Hepatocyte (in vitro differentiated cells): Measurements from ENCODE around the gene RALGAPA2. TPM values are rescaled to one million over a fixed set of nuclear protein-coding genes. Genes with fewer than 3 reads are reported as not detected.

Experiments used
- DNase-seq: peaks from one replicate; pipeline ENCODE4 v3.0.0-alpha.2; 2016; ENCODE audit warnings: low spot score
- H2AFZ ChIP-seq: fragments of 200-600 bp; sonication (generic); 2 replicates; pipeline ENCODE4 v1.6.0; 2016; ENCODE audit warnings: antibody characterized with exemption, mild to moderate bottlenecking
- H3K27ac ChIP-seq: fragments of 200-600 bp; sonication (generic); 2 replicates; pipeline ENCODE4 v1.5.1; 2016; ENCODE audit warnings: mild to moderate bottlenecking
- H3K27me3 ChIP-seq: fragments of 200-600 bp; sonication (generic); 2 replicates; pipeline ENCODE4 v1.6.1; 2016
- H3K36me3 ChIP-seq: fragments of 200-600 bp; sonication (generic); replicated peaks from 2 replicates; pipeline ENCODE4 v1.5.1; 2016; ENCODE audit warnings: low read depth; ENCODE audit not compliant: insufficient read depth
- H3K4me1 ChIP-seq: fragments of 200-600 bp; sonication (generic); 2 replicates; pipeline ENCODE4 v1.5.1; 2016; ENCODE audit warnings: mild to moderate bottlenecking, moderate library complexity; ENCODE audit not compliant: insufficient read depth
- H3K4me2 ChIP-seq: fragments of 200-600 bp; sonication (generic); 2 replicates; pipeline ENCODE4 v1.6.0; 2016
- H3K4me3 ChIP-seq: fragments of 200-600 bp; sonication (generic); 2 replicates; pipeline ENCODE4 v1.5.1; 2016; ENCODE audit warnings: mild to moderate bottlenecking
- H3K79me2 ChIP-seq: fragments of 200-600 bp; sonication (generic); 2 replicates; pipeline ENCODE4 v1.6.0; 2017; ENCODE audit warnings: mild to moderate bottlenecking
- H3K9me2 ChIP-seq: fragments of 200-600 bp; sonication (generic); replicated peaks from 2 replicates; pipeline ENCODE4 v1.6.0; 2017; ENCODE audit warnings: mild to moderate bottlenecking; ENCODE audit not compliant: insufficient read depth
- H3K9me3 ChIP-seq: fragments of 200-600 bp; sonication (generic); 2 replicates; pipeline ENCODE4 v1.5.1; 2016; ENCODE audit warnings: low read depth, mild to moderate bottlenecking
- H4K20me1 ChIP-seq: fragments of 200-600 bp; sonication (generic); 2 replicates; pipeline ENCODE4 v1.6.0; 2016; ENCODE audit warnings: mild to moderate bottlenecking; ENCODE audit not compliant: insufficient read depth, poor library complexity, severe bottlenecking
- EZH2 ChIP-seq: fragments of 200-600 bp; sonication (generic); IDR thresholded peaks from 2 replicates; pipeline ENCODE4 v1.6.1; 2016; ENCODE audit warnings: antibody characterized with exemption, mild to moderate bottlenecking, borderline replicate concordance
- EZH2phosphoT487 ChIP-seq: fragments of 200-600 bp; sonication (generic); IDR thresholded peaks from one replicate; pipeline ENCODE4 v1.6.1; 2018; ENCODE audit warnings: antibody characterized with exemption, mild to moderate bottlenecking, low read depth, moderate library complexity; ENCODE audit not compliant: unreplicated experiment, severe bottlenecking
- WGBS: methylation state at CpG from one replicate; pipeline ENCODE4 v1.1.6; 2016; ENCODE audit warnings: low lambda C conversion rate; ENCODE audit errors: missing lambda C conversion rate; 5-methylcytosine and 5-hydroxymethylcytosine counted together
- polyA plus RNA-seq: library from polyadenylated mRNA; unstranded; fragments of >200 nt; fragmentation: Nextera tagmentation; extraction: Ambion mirVana; gene quantifications from 2 replicates; pipeline ENCODE4 v1.2.1, GENCODE V29; 2016
- total RNA-seq: library from RNA; depleted of rRNA; stranded (reverse); fragments of >200 nt; gene quantifications from 2 replicates; pipeline ENCODE4 v1.2.3, GENCODE V29; 2014
- TF ChIP-seq, protein P1 (sequence below): fragments of 200-600 bp; sonication (generic); IDR thresholded peaks from 2 replicates; pipeline ENCODE4 v1.5.1; 2016; ENCODE audit warnings: antibody characterized with exemption, mild to moderate bottlenecking; ENCODE audit not compliant: poor library complexity

Gene RALGAPA2
- total and polyA plus RNA-seq, 2 experiments from 2014 or later: 16.8 to 35.3 TPM

DNA sequence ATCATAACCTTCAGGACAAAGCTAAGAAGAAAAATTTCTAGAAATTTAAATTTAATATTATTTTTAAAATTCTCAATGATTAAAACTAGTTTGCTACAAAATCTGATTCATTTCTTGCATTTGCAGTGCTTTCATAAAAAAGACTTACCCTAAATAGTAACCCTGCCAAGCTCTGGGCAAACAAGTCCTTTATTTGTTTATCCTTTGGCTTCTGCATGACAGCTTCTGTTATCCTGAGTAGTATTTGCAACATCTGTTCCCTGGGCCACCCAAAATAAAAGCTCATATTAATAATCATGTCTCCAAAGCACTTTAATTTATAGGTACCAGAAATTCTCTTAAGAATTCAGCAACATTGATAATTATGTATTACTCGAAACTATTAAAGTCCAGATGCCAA is 101.3 kb downstream of the RALGAPA2 start:
- H3K36me3 ChIP-seq: no peaks in the 10 kb centered on the region
- no peaks in the 10 kb centered on the region for H3K9me2 ChIP-seq
- TF ChIP-seq EZH2 (no peak), EZH2phosphoT487 (no peak)
- TF ChIP-seq, protein P1, sequence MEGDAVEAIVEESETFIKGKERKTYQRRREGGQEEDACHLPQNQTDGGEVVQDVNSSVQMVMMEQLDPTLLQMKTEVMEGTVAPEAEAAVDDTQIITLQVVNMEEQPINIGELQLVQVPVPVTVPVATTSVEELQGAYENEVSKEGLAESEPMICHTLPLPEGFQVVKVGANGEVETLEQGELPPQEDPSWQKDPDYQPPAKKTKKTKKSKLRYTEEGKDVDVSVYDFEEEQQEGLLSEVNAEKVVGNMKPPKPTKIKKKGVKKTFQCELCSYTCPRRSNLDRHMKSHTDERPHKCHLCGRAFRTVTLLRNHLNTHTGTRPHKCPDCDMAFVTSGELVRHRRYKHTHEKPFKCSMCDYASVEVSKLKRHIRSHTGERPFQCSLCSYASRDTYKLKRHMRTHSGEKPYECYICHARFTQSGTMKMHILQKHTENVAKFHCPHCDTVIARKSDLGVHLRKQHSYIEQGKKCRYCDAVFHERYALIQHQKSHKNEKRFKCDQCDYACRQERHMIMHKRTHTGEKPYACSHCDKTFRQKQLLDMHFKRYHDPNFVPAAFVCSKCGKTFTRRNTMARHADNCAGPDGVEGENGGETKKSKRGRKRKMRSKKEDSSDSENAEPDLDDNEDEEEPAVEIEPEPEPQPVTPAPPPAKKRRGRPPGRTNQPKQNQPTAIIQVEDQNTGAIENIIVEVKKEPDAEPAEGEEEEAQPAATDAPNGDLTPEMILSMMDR: no peak
- no peak overlapping the region for H3K27ac ChIP-seq
- H3K9me3 ChIP-seq: no peaks in the 10 kb centered on the region
- no peak for DNase-seq
- 73% methylated on average over 1 of the region's 1 CpG for WGBS
- peaks cover 4% of the 10 kb centered on the region for H3K4me1 ChIP-seq
- no peaks in the 10 kb centered on the region for H3K79me2 ChIP-seq
- no peak overlapping the region for H3K4me3 ChIP-seq
- no peak overlapping the region for H2AFZ ChIP-seq
- no peaks in the 10 kb centered on the region for H3K27me3 ChIP-seq
- H3K4me2 ChIP-seq: no peak overlapping the region
- no peaks in the 10 kb centered on the region for H4K20me1 ChIP-seq

DNA sequence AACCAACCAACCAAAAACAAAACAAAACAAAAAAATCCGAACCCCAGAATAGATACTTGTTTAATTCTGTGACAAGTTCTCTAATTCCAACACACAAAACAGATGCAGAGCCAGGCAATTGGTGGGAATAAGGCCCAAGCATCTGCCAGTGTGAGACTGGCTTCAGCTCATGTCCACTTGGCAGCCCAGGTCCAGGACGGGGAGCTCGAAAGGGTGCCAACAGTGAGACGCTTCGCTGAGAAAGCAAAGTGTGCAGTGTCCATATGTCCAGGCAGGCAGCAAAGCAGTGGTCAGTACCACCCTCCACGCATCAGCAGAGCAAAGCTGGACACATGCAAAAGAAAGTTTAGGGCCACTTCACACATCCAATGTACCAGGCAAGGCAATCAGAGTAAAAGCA is 102.9 kb downstream of the RALGAPA2 start:
- H4K20me1 ChIP-seq: no peaks in the 10 kb centered on the region
- no peak overlapping the region for H3K4me3 ChIP-seq
- no peak for DNase-seq
- H3K9me2 ChIP-seq: no peaks in the 10 kb centered on the region
- H3K79me2 ChIP-seq: no peaks in the 10 kb centered on the region
- no peaks in the 10 kb centered on the region for H3K27me3 ChIP-seq
- no peak overlapping the region for H2AFZ ChIP-seq
- H3K4me2 ChIP-seq: no peak overlapping the region
- WGBS: 100% methylated on average over 6 of the region's 6 CpGs
- no peaks in the 10 kb centered on the region for H3K9me3 ChIP-seq
- peaks cover 4% of the 10 kb centered on the region for H3K4me1 ChIP-seq
- H3K36me3 ChIP-seq: no peaks in the 10 kb centered on the region
- no peak overlapping the region for H3K27ac ChIP-seq
- TF ChIP-seq EZH2 (no peak), EZH2phosphoT487 (no peak)
- TF ChIP-seq, protein P1: no peak

DNA sequence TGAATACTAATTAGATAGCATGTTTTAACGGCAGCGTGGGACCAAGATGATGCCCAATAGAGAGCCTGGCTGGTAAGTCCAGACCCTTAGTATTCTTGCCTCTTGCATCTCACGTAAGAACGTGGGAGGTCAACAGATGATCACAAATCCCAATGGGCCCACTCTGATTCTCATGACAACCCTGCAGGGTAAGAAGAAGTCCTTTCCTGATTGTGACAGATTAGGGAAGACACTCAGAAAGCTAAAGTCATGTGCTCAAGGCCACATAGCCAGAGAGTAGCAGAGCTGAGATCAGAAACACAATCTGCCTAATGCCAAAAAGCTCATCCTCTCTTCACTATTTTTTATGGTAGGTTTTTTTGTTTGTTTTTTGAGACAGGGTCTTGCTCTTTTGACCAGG is 103.8 kb downstream of the RALGAPA2 start:
- H3K9me2 ChIP-seq: no peaks in the 10 kb centered on the region
- no peaks in the 10 kb centered on the region for H3K79me2 ChIP-seq
- H4K20me1 ChIP-seq: no peaks in the 10 kb centered on the region
- DNase-seq: no peak
- H3K4me2 ChIP-seq: no peak overlapping the region
- H2AFZ ChIP-seq: no peak overlapping the region
- no peak overlapping the region for H3K27ac ChIP-seq
- H3K4me3 ChIP-seq: no peak overlapping the region
- no peaks in the 10 kb centered on the region for H3K27me3 ChIP-seq
- no peaks in the 10 kb centered on the region for H3K9me3 ChIP-seq
- H3K4me1 ChIP-seq: peaks cover 4% of the 10 kb centered on the region
- TF ChIP-seq EZH2 (no peak), EZH2phosphoT487 (no peak)
- TF ChIP-seq, protein P1: no peak
- H3K36me3 ChIP-seq: no peaks in the 10 kb centered on the region
- WGBS: 82% methylated on average over 4 of the region's 4 CpGs

DNA sequence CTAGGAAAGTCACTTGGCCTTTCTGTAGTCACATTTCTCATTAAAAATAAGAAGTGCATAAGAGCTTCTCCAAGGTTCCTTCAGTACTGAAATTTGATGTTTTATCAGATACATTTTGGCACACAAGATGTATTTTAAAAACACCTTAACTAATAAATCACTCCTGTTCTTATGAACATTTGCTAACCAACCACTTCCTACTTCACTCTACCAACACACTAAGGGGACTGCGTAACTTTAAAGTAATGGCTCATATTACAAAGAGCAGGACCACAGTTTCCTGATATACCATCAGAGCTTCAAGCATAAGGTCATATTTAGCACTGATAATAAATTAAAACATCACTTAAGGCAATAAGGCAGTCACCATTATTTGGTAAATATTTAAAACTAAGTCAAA is 104.4 kb downstream of the RALGAPA2 start:
- Histone ChIP-seq H3K9me3 (no peaks in the 10 kb centered on the region), H3K79me2 (no peaks in the 10 kb centered on the region), H4K20me1 (no peaks in the 10 kb centered on the region), H3K4me1 (peaks cover 4% of the 10 kb centered on the region), H3K27ac (no peak overlapping the region), H3K4me3 (no peak overlapping the region), H3K9me2 (no peaks in the 10 kb centered on the region), H3K4me2 (no peak overlapping the region), H2AFZ (no peak overlapping the region), H3K36me3 (no peaks in the 10 kb centered on the region), H3K27me3 (no peaks in the 10 kb centered on the region)
- TF ChIP-seq EZH2phosphoT487: no peak
- TF ChIP-seq EZH2: no peak
- TF ChIP-seq, protein P1: no peak
- WGBS: 70% methylated on average over 1 of the region's 1 CpG
- no peak for DNase-seq
